ENCODE results near the gene GKAP1.

DNA sequence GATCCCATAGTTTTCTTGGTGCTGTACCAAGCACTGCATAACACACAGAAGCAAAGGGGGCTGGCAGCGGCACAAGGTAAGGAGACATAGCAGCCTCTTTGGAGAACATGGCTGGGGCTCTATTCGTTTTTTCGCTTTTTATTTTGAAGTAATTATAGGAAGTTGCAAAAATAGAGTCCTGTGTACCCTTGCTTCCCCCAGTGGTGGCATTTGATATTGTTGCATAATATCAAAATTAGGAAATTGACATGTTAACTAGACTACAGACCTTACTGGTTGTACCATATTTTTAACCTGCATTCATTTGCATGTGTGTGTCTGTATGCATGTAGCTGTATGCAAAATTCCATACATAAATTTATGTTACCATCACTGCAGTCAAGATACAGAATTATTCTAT lies 103.2 kb downstream of the GKAP1 start:
- TF ChIP-seq, protein P1, sequence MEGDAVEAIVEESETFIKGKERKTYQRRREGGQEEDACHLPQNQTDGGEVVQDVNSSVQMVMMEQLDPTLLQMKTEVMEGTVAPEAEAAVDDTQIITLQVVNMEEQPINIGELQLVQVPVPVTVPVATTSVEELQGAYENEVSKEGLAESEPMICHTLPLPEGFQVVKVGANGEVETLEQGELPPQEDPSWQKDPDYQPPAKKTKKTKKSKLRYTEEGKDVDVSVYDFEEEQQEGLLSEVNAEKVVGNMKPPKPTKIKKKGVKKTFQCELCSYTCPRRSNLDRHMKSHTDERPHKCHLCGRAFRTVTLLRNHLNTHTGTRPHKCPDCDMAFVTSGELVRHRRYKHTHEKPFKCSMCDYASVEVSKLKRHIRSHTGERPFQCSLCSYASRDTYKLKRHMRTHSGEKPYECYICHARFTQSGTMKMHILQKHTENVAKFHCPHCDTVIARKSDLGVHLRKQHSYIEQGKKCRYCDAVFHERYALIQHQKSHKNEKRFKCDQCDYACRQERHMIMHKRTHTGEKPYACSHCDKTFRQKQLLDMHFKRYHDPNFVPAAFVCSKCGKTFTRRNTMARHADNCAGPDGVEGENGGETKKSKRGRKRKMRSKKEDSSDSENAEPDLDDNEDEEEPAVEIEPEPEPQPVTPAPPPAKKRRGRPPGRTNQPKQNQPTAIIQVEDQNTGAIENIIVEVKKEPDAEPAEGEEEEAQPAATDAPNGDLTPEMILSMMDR (IDR thresholded peaks at IDR 0.05), result no peak
- TF ChIP-seq POLR2A (IDR thresholded peaks at IDR 0.05) (no peak), EP300 (IDR thresholded peaks at IDR 0.05) (no peak)
